Fibroblast of skin of left quadriceps (primary cell): ENCODE results near the gene ENGASE.

Source experiments
- DNase-seq, 2 experiments: peaks; one replicate each; pipeline ENCODE4 v3.0.0-alpha.2; 2013; ENCODE audit warnings: low read depth in 2 of 2

The ENGASE gene

GRCh38 chr17:79039886-79040285 lies 34.7 kb upstream of the ENGASE start:
- no peak for DNase-seq

- no peak for DNase-seq
Observed at GRCh38 chr17:79041041-79041570, 33.5 kb upstream of the ENGASE start.

GRCh38 chr17:79041723-79042420 lies 32.8 kb upstream of the ENGASE start:
- no peak for DNase-seq

GRCh38 chr17:79042421-79043190 lies 32.0 kb upstream of the ENGASE start:
- peak in 1 of 2 experiments; percentile 23 for DNase-seq

- DNase-seq = no peak
Observed at GRCh38 chr17:79043191-79043930, 31.3 kb upstream of the ENGASE start.

- no peak for DNase-seq
Observed at GRCh38 chr17:79043931-79044320, 30.7 kb upstream of the ENGASE start.

- DNase-seq = no peak
Observed at GRCh38 chr17:79044462-79044861, 30.2 kb upstream of the ENGASE start.

- no peak for DNase-seq
Observed at GRCh38 chr17:79045001-79045729, 29.5 kb upstream of the ENGASE start.

- no peak for DNase-seq
Observed at GRCh38 chr17:79045842-79046196, 28.8 kb upstream of the ENGASE start.

GRCh38 chr17:79046197-79046915 lies 28.3 kb upstream of the ENGASE start:
- DNase-seq = no peak

- DNase-seq = no peak
Observed at GRCh38 chr17:79046916-79047280, 27.7 kb upstream of the ENGASE start.

GRCh38 chr17:79047291-79047920 lies 27.2 kb upstream of the ENGASE start:
- no peak for DNase-seq

- DNase-seq = no peak
Observed at GRCh38 chr17:79047923-79048825, 26.4 kb upstream of the ENGASE start.

- no peak for DNase-seq
Observed at GRCh38 chr17:79048826-79049755, 25.5 kb upstream of the ENGASE start.

- DNase-seq = no peak
Observed at GRCh38 chr17:79049821-79050220, 24.8 kb upstream of the ENGASE start.

- no peak for DNase-seq
Observed at GRCh38 chr17:79050551-79050950, 24.1 kb upstream of the ENGASE start.

- DNase-seq = no peak
Observed at GRCh38 chr17:79051306-79051705, 23.3 kb upstream of the ENGASE start.

GRCh38 chr17:79052131-79052530 lies 22.5 kb upstream of the ENGASE start:
- DNase-seq = no peak
